Natural killer cell (primary cell): ENCODE measurements around the gene REV1. TPM values are rescaled to one million over a fixed set of nuclear protein-coding genes. Genes with fewer than 3 reads are reported as not detected.

Experiments
- ATAC-seq, 3 donors: fragments of 150-1000 bp in 2 of 3; fragments of 200-7000 bp in 1 of 3; cut with Tn5 transposase; 1 replicate in 1 of 3; 2 replicates in 2 of 3; pipeline ENCODE4 v1.10.0; 2021; ENCODE audit warnings: mild to moderate bottlenecking in 2 of 3, moderate library complexity in 2 of 3
- DNase-seq, 2 donors: peaks; one replicate each; pipeline versions ENCODE4 v3.0.0 to v3.0.0-alpha.2; 2013 to 2021; ENCODE audit warnings: mixed read lengths in 1 of 2
- H3K27ac ChIP-seq: one replicate; pipeline ENCODE4 v1.5.1; 2013; ENCODE audit warnings: mild to moderate bottlenecking, low read length
- H3K27me3 ChIP-seq: one replicate; pipeline ENCODE4 v1.6.1; 2013; ENCODE audit warnings: low read length; ENCODE audit not compliant: control insufficient read depth, insufficient read depth
- H3K36me3 ChIP-seq: one replicate; pipeline ENCODE4 v1.6.1; 2013; ENCODE audit warnings: low read length; ENCODE audit not compliant: control insufficient read depth, insufficient read depth
- H3K4me1 ChIP-seq: one replicate; pipeline ENCODE4 v1.6.1; 2013; ENCODE audit warnings: low read length; ENCODE audit not compliant: control insufficient read depth, insufficient read depth
- H3K4me3 ChIP-seq: one replicate; pipeline ENCODE4 v1.5.1; 2013; ENCODE audit warnings: low read length
- H3K9me3 ChIP-seq: one replicate; pipeline ENCODE4 v1.6.1; 2013; ENCODE audit warnings: low read length; ENCODE audit not compliant: control insufficient read depth, insufficient read depth
- H3K27ac Mint-ChIP-seq, 2 donors: one replicate each; pipeline ENCODE4 v1.8.0; 2022; ENCODE audit warnings: mild to moderate bottlenecking in 2 of 2, mixed read lengths in 2 of 2, moderate library complexity in 1 of 2
- H3K27me3 Mint-ChIP-seq, 2 donors: one replicate each; pipeline ENCODE4 v1.8.0; 2022; ENCODE audit warnings: low read depth in 2 of 2, mixed read lengths in 2 of 2
- H3K36me3 Mint-ChIP-seq: one replicate; pipeline ENCODE4 v1.8.0; 2022; ENCODE audit warnings: mixed read lengths
- H3K4me1 Mint-ChIP-seq, 2 donors: one replicate each; pipeline ENCODE4 v1.8.0; 2022; ENCODE audit warnings: mixed read lengths in 2 of 2
- H3K4me3 Mint-ChIP-seq: one replicate; pipeline ENCODE4 v1.8.0; 2022; ENCODE audit warnings: mild to moderate bottlenecking, moderate library complexity, mixed read lengths
- H3K9me3 Mint-ChIP-seq, 2 donors: one replicate each; pipeline ENCODE4 v1.8.0; 2022; ENCODE audit warnings: mixed read lengths in 2 of 2
- WGBS: methylation state at CpG from one replicate; pipeline ENCODE4 v1.1.7; 2013; ENCODE audit warnings: missing lambda C conversion rate; ENCODE audit not compliant: insufficient coverage; 5-methylcytosine and 5-hydroxymethylcytosine counted together
- intact Hi-C: fragments of 100-400 bp; cut with micrococcal nuclease; formaldehyde crosslinking; loops from one replicate; pipeline ENCODE4 v1.14.2; 2022
- total RNA-seq, 4 donors: library from RNA; stranded (reverse); fragments of 120-200 nt in 1 of 4; gene quantifications; one replicate each; pipeline versions ENCODE4 v1.2.3 to v1.2.4, GENCODE V29; 2013 to 2022
- TF ChIP-seq, protein P1 (sequence below): fragments of 200-600 bp; IDR thresholded peaks from one replicate; pipeline ENCODE4 v1.8.0; 2022; ENCODE audit warnings: antibody characterized with exemption

The REV1 gene
- total RNA-seq, 3 donors from 2014 or later (not counting 1 experiment from before 2014, with no cell fraction given), result 34.7 to 49.1 (median 38.5) TPM

DNA sequence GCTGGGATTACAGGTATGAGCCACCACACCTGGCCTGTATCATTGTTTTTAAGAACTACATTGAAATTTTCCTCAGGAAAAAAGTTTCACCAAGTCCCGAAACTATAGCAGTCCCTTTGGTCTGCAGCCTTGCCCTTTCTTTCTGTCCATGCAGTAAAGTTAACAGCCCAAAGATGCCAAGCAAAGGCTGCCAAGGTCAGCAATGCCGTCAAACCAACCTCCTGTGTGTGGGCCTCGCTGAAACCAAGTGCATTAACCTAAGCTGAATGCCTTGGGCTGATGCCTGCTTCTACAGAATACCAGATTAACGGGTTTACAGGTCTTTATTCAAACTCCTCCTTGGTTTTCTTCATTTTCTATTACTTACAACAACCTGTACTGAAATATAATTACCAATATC lies 79.5 kb downstream of the REV1 start:
- H3K4me1 ChIP-seq, result no peaks in the 10 kb centered on the region
- peaks cover 49% of the 10 kb centered on the region for H3K36me3 ChIP-seq
- no peak for ATAC-seq
- no peak for DNase-seq
- Mint-ChIP-seq H3K36me3 (no peaks in the 10 kb centered on the region), H3K4me3 (no peak overlapping the region), H3K4me1 (no peaks in the 10 kb centered on the region), H3K9me3 (no peaks in the 10 kb centered on the region), H3K27ac (no peak overlapping the region), H3K27me3 (no peaks in the 10 kb centered on the region)
- H3K27me3 ChIP-seq, result no peaks in the 10 kb centered on the region
- intact Hi-C loops, result no loop called here
- H3K4me3 ChIP-seq, result no peak overlapping the region
- no peaks in the 10 kb centered on the region for H3K9me3 ChIP-seq
- H3K27ac ChIP-seq, result no peak overlapping the region
- WGBS, result 96% methylated on average over 4 of the region's 4 CpGs
- TF ChIP-seq, protein P1, sequence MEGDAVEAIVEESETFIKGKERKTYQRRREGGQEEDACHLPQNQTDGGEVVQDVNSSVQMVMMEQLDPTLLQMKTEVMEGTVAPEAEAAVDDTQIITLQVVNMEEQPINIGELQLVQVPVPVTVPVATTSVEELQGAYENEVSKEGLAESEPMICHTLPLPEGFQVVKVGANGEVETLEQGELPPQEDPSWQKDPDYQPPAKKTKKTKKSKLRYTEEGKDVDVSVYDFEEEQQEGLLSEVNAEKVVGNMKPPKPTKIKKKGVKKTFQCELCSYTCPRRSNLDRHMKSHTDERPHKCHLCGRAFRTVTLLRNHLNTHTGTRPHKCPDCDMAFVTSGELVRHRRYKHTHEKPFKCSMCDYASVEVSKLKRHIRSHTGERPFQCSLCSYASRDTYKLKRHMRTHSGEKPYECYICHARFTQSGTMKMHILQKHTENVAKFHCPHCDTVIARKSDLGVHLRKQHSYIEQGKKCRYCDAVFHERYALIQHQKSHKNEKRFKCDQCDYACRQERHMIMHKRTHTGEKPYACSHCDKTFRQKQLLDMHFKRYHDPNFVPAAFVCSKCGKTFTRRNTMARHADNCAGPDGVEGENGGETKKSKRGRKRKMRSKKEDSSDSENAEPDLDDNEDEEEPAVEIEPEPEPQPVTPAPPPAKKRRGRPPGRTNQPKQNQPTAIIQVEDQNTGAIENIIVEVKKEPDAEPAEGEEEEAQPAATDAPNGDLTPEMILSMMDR, result no peak

DNA sequence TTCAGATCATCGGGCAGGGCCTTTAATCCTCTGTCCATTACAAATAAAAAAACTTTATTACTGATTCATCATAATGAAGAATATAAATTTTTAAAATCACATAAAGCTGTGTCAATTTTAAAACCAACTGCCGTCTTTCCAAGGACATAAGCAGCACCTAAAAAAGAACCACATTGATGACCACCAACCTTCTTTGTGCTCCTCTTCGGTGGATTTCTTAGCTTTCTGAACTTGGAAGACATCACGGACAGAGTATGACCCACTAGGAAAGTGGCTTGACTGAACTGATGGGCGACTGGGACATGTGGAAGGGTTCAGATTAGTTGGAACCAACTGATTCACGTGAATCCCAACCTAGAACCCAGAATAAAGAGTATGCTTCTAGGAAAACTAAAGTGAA lies 83.7 kb downstream of the REV1 start:
- H3K4me3 Mint-ChIP-seq, result no peak overlapping the region
- WGBS, result 95% methylated on average over 5 of the region's 6 CpGs
- intact Hi-C loops, result no loop called here

DNA sequence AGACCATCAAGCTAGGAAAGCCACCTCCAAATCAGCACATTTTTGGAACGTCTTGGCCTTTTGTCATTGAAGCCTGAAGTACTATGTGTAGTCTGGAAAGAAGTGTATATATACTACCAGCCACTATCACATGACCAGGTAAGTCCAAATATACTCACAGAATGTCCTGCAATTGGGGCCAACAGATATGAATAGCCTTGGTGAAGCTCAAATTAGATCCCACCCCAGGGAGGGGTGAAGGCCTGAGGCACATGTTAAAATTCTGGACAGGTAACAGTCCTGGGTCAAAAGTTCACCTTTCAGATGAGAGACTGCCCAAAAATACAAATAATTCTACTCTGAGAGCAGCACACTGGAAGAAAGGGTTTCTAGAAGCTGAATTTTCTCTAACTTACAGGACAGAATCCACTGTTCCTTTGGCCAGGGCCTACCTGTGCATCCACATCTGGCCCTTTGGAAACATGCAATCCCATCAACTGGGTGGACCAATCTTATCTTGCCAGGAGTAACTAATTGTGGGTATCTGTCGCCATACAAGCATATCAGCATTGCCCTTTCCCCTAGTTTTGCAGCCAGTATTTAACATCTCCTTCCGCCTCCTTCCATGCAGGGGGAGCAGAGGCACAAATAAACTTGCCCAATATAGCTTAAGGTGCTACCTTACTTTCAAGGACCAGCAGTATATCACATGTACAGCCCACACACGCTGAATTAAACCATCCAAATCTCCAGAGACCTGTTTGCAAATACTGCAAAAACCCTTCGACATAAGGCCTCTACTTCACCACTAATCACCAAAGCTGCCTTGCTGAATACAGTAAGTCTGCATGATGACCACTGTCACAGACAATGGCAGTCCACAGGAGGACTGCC lies 84.8 kb downstream of the REV1 start:
- peak overlapping the region in 1 of 2 donors; percentile 29 for H3K27ac Mint-ChIP-seq

More for the DNA sequence above, 83.7 kb downstream of the REV1 start:
- DNase-seq, result no peak
- Histone ChIP-seq H3K27ac (no peak overlapping the region), H3K9me3 (no peaks in the 10 kb centered on the region), H3K27me3 (no peaks in the 10 kb centered on the region), H3K36me3 (peaks cover 57% of the 10 kb centered on the region), H3K4me1 (no peaks in the 10 kb centered on the region), H3K4me3 (no peak overlapping the region)
- Mint-ChIP-seq H3K9me3 (no peaks in the 10 kb centered on the region), H3K27ac (no peak overlapping the region), H3K36me3 (peaks cover 11% of the 10 kb centered on the region), H3K27me3 (no peaks in the 10 kb centered on the region), H3K4me1 (no peaks in the 10 kb centered on the region)
- no peak for ATAC-seq
- TF ChIP-seq, protein P1, result no peak

More for the DNA sequence above, 84.8 kb downstream of the REV1 start:
- intact Hi-C loops, result no loop called here
- H3K36me3 ChIP-seq, result peaks cover 61% of the 10 kb centered on the region
- H3K9me3 ChIP-seq, result no peaks in the 10 kb centered on the region
- Mint-ChIP-seq H3K36me3 (peaks cover 15% of the 10 kb centered on the region), H3K4me3 (no peak overlapping the region), H3K9me3 (no peaks in the 10 kb centered on the region), H3K4me1 (no peaks in the 10 kb centered on the region), H3K27me3 (no peaks in the 10 kb centered on the region)
- H3K27ac ChIP-seq, result no peak overlapping the region
- TF ChIP-seq, protein P1, result no peak
- H3K4me3 ChIP-seq, result no peak overlapping the region
- WGBS, result 96% methylated on average over 4 of the region's 5 CpGs
- H3K4me1 ChIP-seq, result no peaks in the 10 kb centered on the region
- DNase-seq, result no peak
- H3K27me3 ChIP-seq, result no peaks in the 10 kb centered on the region
- no peak for ATAC-seq
